Right renal pelvis (tissue), 4 donors: ENCODE measurements around the gene GID8. TPM values are rescaled to one million over a fixed set of nuclear protein-coding genes. Genes with fewer than 3 reads are reported as not detected.

Experiments
- DNase-seq, 4 donors: peaks; one replicate each; pipeline ENCODE4 v3.0.0-alpha.2; 2013; ENCODE audit warnings: low read depth in 4 of 4, low spot score in 3 of 4, missing footprints in 1 of 4
- polyA plus RNA-seq, 4 donors: library from polyadenylated mRNA; unstranded; fragments of 120-200 nt; gene quantifications; one replicate each; pipeline ENCODE4 v1.2.1, GENCODE V29; 2013; ENCODE audit not compliant: insufficient read length in 4 of 4

The GID8 gene
- polyA plus RNA-seq, 4 donors = 50.2 to 55.9 (median 50.9) TPM

GRCh38 chr20:62940875-62941274, 2.9 kb downstream of the GID8 start:
- no peak for DNase-seq

- DNase-seq = no peak
Measured at GRCh38 chr20:62941792-62942191, 3.8 kb downstream of the GID8 start.

- DNase-seq = no peak
Measured at GRCh38 chr20:62942456-62942855, 4.5 kb downstream of the GID8 start.

- DNase-seq = no peak
Measured at GRCh38 chr20:62943396-62943795, 5.4 kb downstream of the GID8 start.

GRCh38 chr20:62944184-62944583, 6.2 kb downstream of the GID8 start:
- no peak for DNase-seq

- DNase-seq = no peak
Measured at GRCh38 chr20:62944746-62945145, 6.8 kb downstream of the GID8 start.

GRCh38 chr20:62945771-62946339, 7.9 kb downstream of the GID8 start:
- DNase-seq = no peak

GRCh38 chr20:62946918-62947317, 9.0 kb downstream of the GID8 start:
- DNase-seq = no peak

- DNase-seq = no peak
Measured at GRCh38 chr20:62947532-62948300, 9.8 kb downstream of the GID8 start.

GRCh38 chr20:62949153-62949821, 11.3 kb downstream of the GID8 start:
- DNase-seq = no peak

- no peak for DNase-seq
Measured at GRCh38 chr20:62949962-62950361, 12.0 kb downstream of the GID8 start.

GRCh38 chr20:62950741-62951140, 12.8 kb downstream of the GID8 start:
- DNase-seq = no peak

GRCh38 chr20:62951143-62951895, 13.4 kb downstream of the GID8 start:
- DNase-seq = no peak

- DNase-seq = no peak
Measured at GRCh38 chr20:62951896-62952372, 14.0 kb downstream of the GID8 start.

GRCh38 chr20:62952373-62952967, 14.5 kb downstream of the GID8 start, which contains the start of gene SLC17A9:
TSS of gene SLC17A9 (plus strand) at chr20:62952709. CDS start at chr20:62952831, 122 bp downstream.
- DNase-seq = no peak

- no peak for DNase-seq
Measured at GRCh38 chr20:62952968-62953838, 15.3 kb downstream of the GID8 start.

- DNase-seq = peak in 2 of 4 donors; percentile 63 to 67
Measured at GRCh38 chr20:62953839-62954703, 16.1 kb downstream of the GID8 start.
